ENCODE results near the gene TUBGCP6.
A peak's percentile ranks its signal among the peaks of the same experiment; 100 is the strongest.

The TUBGCP6 gene

GRCh38 chr22:50244420-50245213, at the start of gene TUBGCP6:
TSS of gene TUBGCP6 (minus strand) at chr22:50245023. CDS start at chr22:50244459, 564 bp downstream.
- peak; percentile 93 for DNase-seq

- DNase-seq = no peak
These were observed 49.5 kb upstream of the TUBGCP6 start for GRCh38 chr22:50294319-50294656.

GRCh38 chr22:50293441-50294318, 48.9 kb upstream of the TUBGCP6 start:
- peak; percentile 80 for DNase-seq

- DNase-seq = no peak
These were observed 48.0 kb upstream of the TUBGCP6 start for GRCh38 chr22:50292643-50293440.

- no peak for DNase-seq
These were observed 45.3 kb upstream of the TUBGCP6 start for GRCh38 chr22:50289942-50290630.

GRCh38 chr22:50289151-50289941, 44.5 kb upstream of the TUBGCP6 start:
- no peak for DNase-seq

GRCh38 chr22:50287731-50288130, 42.9 kb upstream of the TUBGCP6 start:
- DNase-seq = no peak

GRCh38 chr22:50286701-50287318, 42.0 kb upstream of the TUBGCP6 start:
- no peak for DNase-seq

GRCh38 chr22:50286275-50286674, 41.5 kb upstream of the TUBGCP6 start:
- no peak for DNase-seq

GRCh38 chr22:50285568-50286229, 40.9 kb upstream of the TUBGCP6 start:
- no peak for DNase-seq

- DNase-seq = no peak
These were observed 39.7 kb upstream of the TUBGCP6 start for GRCh38 chr22:50284479-50284878.

GRCh38 chr22:50283821-50284220, 39.0 kb upstream of the TUBGCP6 start:
- DNase-seq = no peak

GRCh38 chr22:50282361-50283155, 37.7 kb upstream of the TUBGCP6 start:
- DNase-seq = no peak

- DNase-seq = no peak
These were observed 37.1 kb upstream of the TUBGCP6 start for GRCh38 chr22:50281957-50282356.

GRCh38 chr22:50281384-50281760, 36.5 kb upstream of the TUBGCP6 start:
- no peak for DNase-seq

GRCh38 chr22:50280708-50281383, 36.0 kb upstream of the TUBGCP6 start:
- DNase-seq = no peak

- DNase-seq = no peak
These were observed 35.3 kb upstream of the TUBGCP6 start for GRCh38 chr22:50280022-50280707.

- no peak for DNase-seq
These were observed 34.3 kb upstream of the TUBGCP6 start for GRCh38 chr22:50278956-50279619.
